SK-N-SH treated with all-trans-retinoic acid at 6 μM for 48 hours (cell line): ENCODE data around the gene CLNK.

Experiments used
- ARNTL ChIP-seq: fragments of 450-650 bp; formaldehyde crosslinking; IDR thresholded peaks from 2 replicates; pipeline ENCODE4 v1.5.0; 2020; ENCODE audit warnings: low read depth, mild to moderate bottlenecking, moderate library complexity, borderline replicate concordance
- BACH2 ChIP-seq: fragments of 250-450 bp; sonication (Bioruptor Pico); IDR thresholded peaks from 2 replicates; pipeline ENCODE4 v1.9.0; 2021; ENCODE audit warnings: mild to moderate bottlenecking, borderline replicate concordance
- CSDC2 ChIP-seq: fragments of 250-450 bp; sonication (Bioruptor Pico); IDR thresholded peaks from 2 replicates; pipeline ENCODE4 v1.5.0; 2020; ENCODE audit warnings: mild to moderate bottlenecking, moderate library complexity
- ESRRG ChIP-seq: fragments of 250-450 bp; sonication (Bioruptor Pico); IDR thresholded peaks from 2 replicates; pipeline ENCODE4 v1.6.1; 2021; ENCODE audit warnings: mild to moderate bottlenecking
- GLIS3 ChIP-seq: fragments of 250-450 bp; sonication (Bioruptor Pico); IDR thresholded peaks from 2 replicates; pipeline ENCODE4 v1.5.0; 2020; ENCODE audit warnings: mild to moderate bottlenecking, moderate library complexity
- ISL1 ChIP-seq: fragments of 250-450 bp; sonication (Bioruptor Pico); IDR thresholded peaks from 2 replicates; pipeline ENCODE4 v2.1.2; 2022; ENCODE audit warnings: mild to moderate bottlenecking, moderate library complexity
- PPARA ChIP-seq: fragments of 250-450 bp; sonication (Bioruptor Pico); IDR thresholded peaks from 2 replicates; pipeline ENCODE4 v1.5.0; 2020; ENCODE audit warnings: mild to moderate bottlenecking, borderline replicate concordance
- RARB ChIP-seq: fragments of 250-450 bp; sonication (Bioruptor Pico); IDR thresholded peaks from 2 replicates; pipeline ENCODE4 v1.8.0; 2021; ENCODE audit warnings: mild to moderate bottlenecking, moderate library complexity
- SNAI2 ChIP-seq: fragments of 250-450 bp; sonication (Bioruptor Pico); IDR thresholded peaks from 2 replicates; pipeline ENCODE4 v1.5.0; 2020; ENCODE audit warnings: mild to moderate bottlenecking, moderate library complexity
- TF ChIP-seq, protein P1 (sequence below): fragments of 250-450 bp; sonication (Bioruptor Pico); IDR thresholded peaks from 2 replicates; pipeline ENCODE4 v1.8.0; 2020; ENCODE audit warnings: mild to moderate bottlenecking, moderate library complexity, borderline replicate concordance
- TF ChIP-seq, protein P2 (sequence below): fragments of 250-450 bp; sonication (Bioruptor Pico); IDR thresholded peaks from 2 replicates; pipeline ENCODE4 v1.5.0; 2020; ENCODE audit warnings: mild to moderate bottlenecking, moderate library complexity

DNA sequence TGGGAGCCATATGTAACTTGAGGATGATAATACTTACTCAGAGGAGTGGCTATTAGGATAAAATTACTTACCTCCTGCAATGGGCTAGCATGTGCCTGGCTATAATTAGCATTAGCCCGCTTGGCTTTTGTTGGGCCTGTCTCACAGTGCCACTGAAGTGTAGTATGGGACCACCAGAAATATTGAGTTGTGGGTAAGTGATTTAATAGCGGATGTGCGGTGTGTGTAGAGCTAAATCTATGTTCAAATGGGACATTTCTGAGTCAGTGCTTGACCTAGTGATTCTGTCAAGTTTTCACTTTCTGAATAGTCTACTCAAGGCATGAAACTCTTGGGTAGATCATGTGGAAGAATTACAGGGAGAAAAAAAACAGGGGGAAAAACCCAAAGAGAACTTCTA, 3.5 kb upstream of the CLNK start:
- TF ChIP-seq, protein P1, sequence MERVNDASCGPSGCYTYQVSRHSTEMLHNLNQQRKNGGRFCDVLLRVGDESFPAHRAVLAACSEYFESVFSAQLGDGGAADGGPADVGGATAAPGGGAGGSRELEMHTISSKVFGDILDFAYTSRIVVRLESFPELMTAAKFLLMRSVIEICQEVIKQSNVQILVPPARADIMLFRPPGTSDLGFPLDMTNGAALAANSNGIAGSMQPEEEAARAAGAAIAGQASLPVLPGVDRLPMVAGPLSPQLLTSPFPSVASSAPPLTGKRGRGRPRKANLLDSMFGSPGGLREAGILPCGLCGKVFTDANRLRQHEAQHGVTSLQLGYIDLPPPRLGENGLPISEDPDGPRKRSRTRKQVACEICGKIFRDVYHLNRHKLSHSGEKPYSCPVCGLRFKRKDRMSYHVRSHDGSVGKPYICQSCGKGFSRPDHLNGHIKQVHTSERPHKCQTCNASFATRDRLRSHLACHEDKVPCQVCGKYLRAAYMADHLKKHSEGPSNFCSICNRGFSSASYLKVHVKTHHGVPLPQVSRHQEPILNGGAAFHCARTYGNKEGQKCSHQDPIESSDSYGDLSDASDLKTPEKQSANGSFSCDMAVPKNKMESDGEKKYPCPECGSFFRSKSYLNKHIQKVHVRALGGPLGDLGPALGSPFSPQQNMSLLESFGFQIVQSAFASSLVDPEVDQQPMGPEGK = no peak
- no peak for TF ChIP-seq RARB
- no peak for TF ChIP-seq PPARA (CRISPR knock-in tag)
- no peak for TF ChIP-seq GLIS3 (CRISPR knock-in tag)
- no peak for TF ChIP-seq ARNTL (CRISPR knock-in tag)
- TF ChIP-seq CSDC2 = no peak
- TF ChIP-seq ESRRG (CRISPR knock-in tag) = no peak
- no peak for TF ChIP-seq SNAI2 (CRISPR knock-in tag)
- TF ChIP-seq BACH2 (CRISPR knock-in tag) = no peak
- TF ChIP-seq ISL1 (CRISPR knock-in tag) = no peak
- TF ChIP-seq, protein P2, sequence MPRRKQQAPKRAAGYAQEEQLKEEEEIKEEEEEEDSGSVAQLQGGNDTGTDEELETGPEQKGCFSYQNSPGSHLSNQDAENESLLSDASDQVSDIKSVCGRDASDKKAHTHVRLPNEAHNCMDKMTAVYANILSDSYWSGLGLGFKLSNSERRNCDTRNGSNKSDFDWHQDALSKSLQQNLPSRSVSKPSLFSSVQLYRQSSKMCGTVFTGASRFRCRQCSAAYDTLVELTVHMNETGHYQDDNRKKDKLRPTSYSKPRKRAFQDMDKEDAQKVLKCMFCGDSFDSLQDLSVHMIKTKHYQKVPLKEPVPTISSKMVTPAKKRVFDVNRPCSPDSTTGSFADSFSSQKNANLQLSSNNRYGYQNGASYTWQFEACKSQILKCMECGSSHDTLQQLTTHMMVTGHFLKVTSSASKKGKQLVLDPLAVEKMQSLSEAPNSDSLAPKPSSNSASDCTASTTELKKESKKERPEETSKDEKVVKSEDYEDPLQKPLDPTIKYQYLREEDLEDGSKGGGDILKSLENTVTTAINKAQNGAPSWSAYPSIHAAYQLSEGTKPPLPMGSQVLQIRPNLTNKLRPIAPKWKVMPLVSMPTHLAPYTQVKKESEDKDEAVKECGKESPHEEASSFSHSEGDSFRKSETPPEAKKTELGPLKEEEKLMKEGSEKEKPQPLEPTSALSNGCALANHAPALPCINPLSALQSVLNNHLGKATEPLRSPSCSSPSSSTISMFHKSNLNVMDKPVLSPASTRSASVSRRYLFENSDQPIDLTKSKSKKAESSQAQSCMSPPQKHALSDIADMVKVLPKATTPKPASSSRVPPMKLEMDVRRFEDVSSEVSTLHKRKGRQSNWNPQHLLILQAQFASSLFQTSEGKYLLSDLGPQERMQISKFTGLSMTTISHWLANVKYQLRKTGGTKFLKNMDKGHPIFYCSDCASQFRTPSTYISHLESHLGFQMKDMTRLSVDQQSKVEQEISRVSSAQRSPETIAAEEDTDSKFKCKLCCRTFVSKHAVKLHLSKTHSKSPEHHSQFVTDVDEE = no peak
